Small intestine (tissue), 7 donors: ENCODE results near the gene SLC38A3. TPM values are rescaled to one million over a fixed set of nuclear protein-coding genes. Genes with fewer than 3 reads are reported as not detected.
"Not testable (repeated sequence)": the region's sequence is repeated elsewhere in the genome, so short reads cannot be mapped to it uniquely, and the experiment has no call there.

Experiments used
- DNase-seq, 2 donors: peaks; one replicate each; pipeline versions ENCODE4 v3.0.0 to v3.0.0-alpha.2; 2013
- FAIRE-seq: peaks from 2 replicates; lab custom pipeline; 2012; peaks lifted over from hg19 to GRCh38; lab: Jason Lieb, UNC
- H3K27ac ChIP-seq, 3 donors: one replicate each; pipeline ENCODE4 v1.5.1; 2013; ENCODE audit warnings: low read length in 2 of 3, mild to moderate bottlenecking in 2 of 3, control low read depth in 1 of 3, inconsistent platforms in 1 of 3, low read depth in 1 of 3, moderate library complexity in 1 of 3
- H3K27me3 ChIP-seq, 3 donors: one replicate each; pipeline ENCODE4 v1.6.1; 2013; ENCODE audit warnings: low read length in 3 of 3, inconsistent platforms in 1 of 3; ENCODE audit not compliant: control insufficient read depth in 3 of 3, insufficient read depth in 3 of 3
- H3K36me3 ChIP-seq, 3 donors: one replicate each; pipeline ENCODE4 v1.6.1; 2013; ENCODE audit warnings: low read length in 3 of 3, inconsistent platforms in 1 of 3, low read depth in 1 of 3, mild to moderate bottlenecking in 1 of 3, moderate library complexity in 1 of 3; ENCODE audit not compliant: control insufficient read depth in 3 of 3, insufficient read depth in 2 of 3
- H3K4me1 ChIP-seq, 3 donors: one replicate each; pipeline ENCODE4 v1.6.1; 2013; ENCODE audit warnings: low read length in 2 of 3, inconsistent platforms in 1 of 3, low read depth in 1 of 3, mild to moderate bottlenecking in 1 of 3, moderate library complexity in 1 of 3; ENCODE audit not compliant: control insufficient read depth in 3 of 3, insufficient read depth in 2 of 3
- H3K4me3 ChIP-seq, 3 donors: one replicate each; pipeline ENCODE4 v1.5.1; 2013; ENCODE audit warnings: low read length in 3 of 3, control low read depth in 1 of 3, inconsistent platforms in 1 of 3, low read depth in 1 of 3, mild to moderate bottlenecking in 1 of 3, moderate library complexity in 1 of 3
- H3K9me3 ChIP-seq, 2 donors: one replicate each; pipeline ENCODE4 v1.6.1; 2013; ENCODE audit warnings: low read depth in 1 of 2, low read length in 1 of 2; ENCODE audit not compliant: control insufficient read depth in 2 of 2, insufficient read depth in 1 of 2
- WGBS, 3 donors: extraction: QIAGEN DNeasy Blood & Tissue Kit; methylation state at CpG; one replicate each; pipeline ENCODE4 v1.1.7; 2013; 5-methylcytosine and 5-hydroxymethylcytosine counted together
- polyA plus RNA-seq, 4 donors: library from polyadenylated mRNA; stranded (reverse) in 3 of 4; unstranded in 1 of 4; fragments of 200-250 nt in 3 of 4; fragments of 120-200 nt in 1 of 4; gene quantifications; one replicate each; pipeline versions ENCODE4 v1.2.1 to v1.2.3, GENCODE V29; 2013
- donor health status: healthy with polysubstance abuse.
- donor health status: control.
- donor health status: control.
- donor health status: Bipolar disorder and iron deficiency.
- donor health status: healthy.

Gene SLC38A3
- polyA plus RNA-seq, 4 donors, result 2.1 to 2.4 TPM; not detected in 2

GRCh38 chr3:50221411-50222168 lies 16.5 kb downstream of the SLC38A3 start:
- H3K36me3 ChIP-seq, result peaks cover 0 to 5% (median 0%) of the 10 kb centered on the region in 3 donors
- FAIRE-seq, result no peak
- H3K27me3 ChIP-seq, result peaks cover 0 to 14% (median 0%) of the 10 kb centered on the region in 3 donors
- no peaks in the 10 kb centered on the region for H3K9me3 ChIP-seq
- no peak overlapping the region for H3K4me3 ChIP-seq
- no peak overlapping the region for H3K27ac ChIP-seq
- 24 to 55% (median 49%) methylated on average over 12 of the region's 12 CpGs for WGBS, 3 donors
- DNase-seq, result peak in 1 of 2 donors; percentile 61
- peaks cover 0 to 27% (median 0%) of the 10 kb centered on the region in 3 donors for H3K4me1 ChIP-seq

- FAIRE-seq (no peak), DNase-seq (no peak)
- WGBS, 3 donors, result 75 to 88% (median 88%) methylated on average over 1 of the region's 1 CpG
These were observed 17.1 kb downstream of the SLC38A3 start for GRCh38 chr3:50222169-50222528.

GRCh38 chr3:50224639-50225038 lies 19.6 kb downstream of the SLC38A3 start:
- Histone ChIP-seq H3K36me3 (peaks cover 0 to 5% (median 0%) of the 10 kb centered on the region in 3 donors), H3K4me3 (no peak overlapping the region), H3K9me3 (no peaks in the 10 kb centered on the region), H3K27me3 (peaks cover 0 to 14% (median 0%) of the 10 kb centered on the region in 3 donors), H3K27ac (no peak overlapping the region), H3K4me1 (peaks cover 0 to 37% (median 0%) of the 10 kb centered on the region in 3 donors)
- 69 to 84% (median 72%) methylated on average over 5 of the region's 5 CpGs for WGBS, 3 donors
- FAIRE-seq (no peak), DNase-seq (no peak)

More at GRCh38 chr3:50222169-50222528, 17.1 kb downstream of the SLC38A3 start:
- Histone ChIP-seq H3K9me3 (no peaks in the 10 kb centered on the region), H3K27me3 (peaks cover 0 to 14% (median 0%) of the 10 kb centered on the region in 3 donors), H3K36me3 (peaks cover 0 to 5% (median 0%) of the 10 kb centered on the region in 3 donors), H3K27ac (no peak overlapping the region), H3K4me3 (no peak overlapping the region), H3K4me1 (peaks cover 0 to 32% (median 0%) of the 10 kb centered on the region in 3 donors)

GRCh38 chr3:50226888-50227389 lies 21.9 kb downstream of the SLC38A3 start:
- no peak for FAIRE-seq
- H3K4me3 ChIP-seq, result peak overlapping the region; percentile 33 to 48 (median 35)
- WGBS, 3 donors, result 1% methylated on average over 28 to 40 of the region's 40 CpGs
- H3K36me3 ChIP-seq, result no peaks in the 10 kb centered on the region
- H3K27me3 ChIP-seq, result peaks cover 0 to 14% (median 0%) of the 10 kb centered on the region in 3 donors
- peak in 1 of 2 donors; percentile 47 for DNase-seq
- H3K4me1 ChIP-seq, result peaks cover 0 to 15% (median 0%) of the 10 kb centered on the region in 3 donors
- H3K9me3 ChIP-seq, result no peaks in the 10 kb centered on the region
- peak overlapping the region in 1 of 3 donors; percentile 13 for H3K27ac ChIP-seq

- Histone ChIP-seq H3K4me1 (peaks cover 0 to 14% (median 0%) of the 10 kb centered on the region in 3 donors), H3K36me3 (no peaks in the 10 kb centered on the region), H3K4me3 (peak overlapping the region; percentile 35 to 67 (median 60)), H3K9me3 (no peaks in the 10 kb centered on the region), H3K27me3 (peaks cover 0 to 14% (median 0%) of the 10 kb centered on the region in 3 donors), H3K27ac (peak overlapping the region; percentile 46 to 90 (median 80))
- FAIRE-seq, result no peak
- 0 to 1% (median 0%) methylated on average over 36 to 51 of the region's 51 CpGs for WGBS, 3 donors
- DNase-seq, result peak; percentile 94 to 96
These were observed 22.5 kb downstream of the SLC38A3 start for GRCh38 chr3:50227390-50228183.

GRCh38 chr3:50228184-50228763 lies 23.2 kb downstream of the SLC38A3 start:
- Histone ChIP-seq H3K4me1 (peaks cover 0 to 14% (median 0%) of the 10 kb centered on the region in 3 donors), H3K4me3 (peak overlapping the region in 1 of 3 donors; percentile 67), H3K27me3 (peaks cover 0 to 14% (median 0%) of the 10 kb centered on the region in 3 donors), H3K27ac (peak overlapping the region in 2 of 3 donors; percentile 80 to 90)
- WGBS, 3 donors, result 27 to 46% (median 40%) methylated on average over 14 to 15 of the region's 15 CpGs
- DNase-seq, H3K9me3 ChIP-seq, FAIRE-seq, H3K36me3 ChIP-seq: not testable (repeated sequence)

- H3K4me3 ChIP-seq, result no peak overlapping the region
- H3K27me3 ChIP-seq, result peaks cover 0 to 14% (median 0%) of the 10 kb centered on the region in 3 donors
- H3K27ac ChIP-seq, result peak overlapping the region in 1 of 3 donors; percentile 17
- 89 to 95% (median 93%) methylated on average over 3 of the region's 3 CpGs for WGBS, 3 donors
- H3K36me3 ChIP-seq, result no peaks in the 10 kb centered on the region
- DNase-seq (no peak), FAIRE-seq (no peak)
- H3K4me1 ChIP-seq, result peaks cover 0 to 17% (median 0%) of the 10 kb centered on the region in 3 donors
- H3K9me3 ChIP-seq, result no peaks in the 10 kb centered on the region
These were observed 24.4 kb downstream of the SLC38A3 start for GRCh38 chr3:50229490-50229889.
